ENCODE data around the gene IPO8. TPM values are rescaled to one million over a fixed set of nuclear protein-coding genes. Genes with fewer than 3 reads are reported as not detected.
"Not testable (repeated sequence)": the region's sequence is repeated elsewhere in the genome, so short reads cannot be mapped to it uniquely, and the experiment has no call there.

IPO8 gene
- total and polyA plus RNA-seq, 2 of the 4 experiments (the other 2 are of a cell fraction): 11.1 to 31.5 TPM

- ChIA-PET POLR2A (ENCODE audit: unreplicated experiment) (no interaction called here), CTCF (no interaction called here)
- Histone ChIP-seq H2AK9ac (replicated peaks; ENCODE audit: low read depth, low read length, poor library complexity) (peak overlapping the region; percentile 18), H3K56ac (ENCODE audit: extremely low read depth, insufficient read depth, low read length) (no peak overlapping the region), H4K91ac (ENCODE audit: insufficient read depth, low read depth, low read length) (no peak overlapping the region), H3K18ac (ENCODE audit: low read depth, low read length) (no peak overlapping the region), H3K4me1 (ENCODE audit: control insufficient read depth, insufficient read depth, low read length) (peaks cover 2% of the 10 kb centered on the region; the same call in 1 of the 2 replicates), H3K27ac (ENCODE audit: insufficient read depth, low read length) (no peak overlapping the region), H3K14ac (replicated peaks; ENCODE audit: low read depth, low read length) (no peak overlapping the region), H2BK20ac (ENCODE audit: low read depth, low read length) (no peak overlapping the region), H3K4ac (ENCODE audit: low read depth, low read length) (no peak overlapping the region), H3K4me3 (ENCODE audit: insufficient read depth, low read depth, low read length) (no peak overlapping the region), H3K23ac (ENCODE audit: low read depth, low read length) (no peak overlapping the region), H3K9me1 (ENCODE audit: insufficient read depth, low read length) (no peaks in the 10 kb centered on the region), H3K36me3 (ENCODE audit: control insufficient read depth, insufficient read depth, low read length) (no peaks in the 10 kb centered on the region), H4K20me1 (ENCODE audit: insufficient read depth, low read length) (no peaks in the 10 kb centered on the region), H4K8ac (ENCODE audit: low read depth in 2 of 2, low read length in 2 of 2) (no peak overlapping the region), H2BK15ac (ENCODE audit: low read depth, low read length) (no peak overlapping the region), H2BK120ac (ENCODE audit: low read depth, low read length) (no peak overlapping the region), H3K9ac (ENCODE audit: low read depth, low read length) (no peak overlapping the region), H3K27me3 (ENCODE audit: control insufficient read depth, insufficient read depth, low read length) (no peaks in the 10 kb centered on the region), H3K4me2 (ENCODE audit: low read depth, low read length) (no peak overlapping the region), H3K9me3 (ENCODE audit: control insufficient read depth, insufficient read depth, low read length) (no peaks in the 10 kb centered on the region), H2BK5ac (ENCODE audit: low read depth, low read length, poor library complexity, severe bottlenecking) (no peak overlapping the region), H2AK5ac (ENCODE audit: low read depth, low read length) (no peak overlapping the region), H2AFZ (replicated peaks; ENCODE audit: low read length, poor library complexity) (no peak overlapping the region), H3K79me1 (ENCODE audit: low read depth in 1 of 2, low read length in 2 of 2) (no peaks in the 10 kb centered on the region), H4K5ac (ENCODE audit: low read depth, low read length) (no peak overlapping the region)
- TF ChIP-seq CTCF (conservative IDR thresholded peaks at IDR 0.05; ENCODE audit: low read depth, low read length) (no peak), RCOR1 (IDR thresholded peaks at IDR 0.05; ENCODE audit: insufficient replicate concordance, low read length) (no peak), CEBPB (IDR thresholded peaks at IDR 0.05; ENCODE audit: low read depth, low read length) (peak; percentile 86), FOS (IDR thresholded peaks at IDR 0.05; ENCODE audit: low read depth, low read length) (peak; percentile 50)
- in situ Hi-C loops (cut with MboI; ENCODE audit: low sequenced_read_pairs): no loop called here
- no CpG with 5 or more reads among the region's 1 CpG for whole genome bisulfite sequencing, 2 experiments (ENCODE audit: extremely low coverage in 2 of 2, insufficient read length in 1 of 2)
- dilution Hi-C loops (cut with HindIII; ENCODE audit: low sequenced_read_pairs, unreplicated experiment): no loop called here
- ATAC-seq (ENCODE audit: low read depth) (peak; percentile 75), DNase-seq (peak; percentile 73)
- intact Hi-C loops (cut with micrococcal nuclease): no loop called here
- no TSS peak for BruUV-seq (replicated peaks)
Measured at GRCh38 chr12:30622509-30622908, 73.2 kb downstream of the IPO8 start.

DNA sequence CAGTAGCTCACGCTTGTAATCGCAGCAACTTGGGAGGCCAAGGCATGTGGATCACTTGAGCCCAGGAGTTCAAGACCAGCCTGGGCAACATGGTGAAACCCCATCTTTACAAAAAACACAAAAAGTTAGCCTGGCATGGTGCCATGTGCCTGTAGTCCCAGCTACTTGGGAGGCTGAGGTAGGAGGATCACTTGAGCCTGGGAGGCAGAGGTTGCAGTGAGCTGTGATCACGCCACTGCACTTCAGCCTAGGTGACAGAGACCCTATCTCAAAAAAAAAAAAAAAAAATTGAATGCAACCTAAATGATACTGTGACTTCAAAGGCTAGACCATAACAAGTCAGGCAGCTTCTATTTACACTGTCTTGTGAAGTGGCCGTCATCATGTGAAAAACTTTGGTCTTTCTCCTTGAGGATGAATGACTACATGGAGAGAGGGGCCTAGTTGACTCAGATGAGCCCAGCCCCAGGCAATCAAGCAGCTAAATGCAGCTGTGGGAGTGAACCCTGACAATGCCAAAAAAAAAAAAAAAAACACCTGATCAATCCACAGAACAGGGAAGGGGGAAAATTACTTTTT, 73.9 kb downstream of the IPO8 start:
- H4K5ac ChIP-seq (ENCODE audit: low read depth, low read length); POLR2A ChIA-PET (ENCODE audit: unreplicated experiment); DNase-seq; H2AFZ ChIP-seq (replicated peaks; ENCODE audit: low read length, poor library complexity); H2BK15ac ChIP-seq (ENCODE audit: low read depth, low read length); H2BK120ac ChIP-seq (ENCODE audit: low read depth, low read length); H2AK9ac ChIP-seq (replicated peaks; ENCODE audit: low read depth, low read length, poor library complexity); H3K9ac ChIP-seq (ENCODE audit: low read depth, low read length); H4K91ac ChIP-seq (ENCODE audit: insufficient read depth, low read depth, low read length); H3K27me3 ChIP-seq (ENCODE audit: control insufficient read depth, insufficient read depth, low read length); H3K23ac ChIP-seq (ENCODE audit: low read depth, low read length); H3K27ac ChIP-seq (ENCODE audit: insufficient read depth, low read length); H3K4me3 ChIP-seq (ENCODE audit: insufficient read depth, low read depth, low read length); H3K4me2 ChIP-seq (ENCODE audit: low read depth, low read length); H3K4ac ChIP-seq (ENCODE audit: low read depth, low read length); H3K18ac ChIP-seq (ENCODE audit: low read depth, low read length); H2AK5ac ChIP-seq (ENCODE audit: low read depth, low read length); H4K8ac ChIP-seq (ENCODE audit: low read depth in 2 of 2, low read length in 2 of 2); intact Hi-C loops (cut with micrococcal nuclease); H3K56ac ChIP-seq (ENCODE audit: extremely low read depth, insufficient read depth, low read length); H3K9me1 ChIP-seq (ENCODE audit: insufficient read depth, low read length); H2BK20ac ChIP-seq (ENCODE audit: low read depth, low read length); H4K20me1 ChIP-seq (ENCODE audit: insufficient read depth, low read length); H3K36me3 ChIP-seq (ENCODE audit: control insufficient read depth, insufficient read depth, low read length); H3K4me1 ChIP-seq (ENCODE audit: control insufficient read depth, insufficient read depth, low read length); H2BK5ac ChIP-seq (ENCODE audit: low read depth, low read length, poor library complexity, severe bottlenecking); H3K9me3 ChIP-seq (ENCODE audit: control insufficient read depth, insufficient read depth, low read length); dilution Hi-C loops (cut with HindIII; ENCODE audit: low sequenced_read_pairs, unreplicated experiment); ATAC-seq (ENCODE audit: low read depth); BruUV-seq (replicated peaks); in situ Hi-C loops (cut with MboI; ENCODE audit: low sequenced_read_pairs); H3K79me1 ChIP-seq (ENCODE audit: low read depth in 1 of 2, low read length in 2 of 2); H3K14ac ChIP-seq (replicated peaks; ENCODE audit: low read depth, low read length): not testable (repeated sequence)
- WGBS, 2 experiments (ENCODE audit: extremely low coverage in 2 of 2, insufficient read length in 1 of 2): no CpG with 5 or more reads among the region's 4 CpGs
- CTCF ChIA-PET: interaction anchor here (0.7 kb wide), 1 partner anchor 174 kb away, joined by 4 read pairs; no protein-coding TSS in a partner anchor

All from IMR-90 (cell line).